ENCODE measurements around the gene SLC12A7. TPM values are rescaled to one million over a fixed set of nuclear protein-coding genes. Genes with fewer than 3 reads are reported as not detected.

Gene SLC12A7
- total and polyA plus RNA-seq, 2 of the 13 experiments (the other 11 are each of a cell fraction or from before 2014, with no cell fraction given) = 14.0 to 18.5 TPM

GRCh38 chr5:1020452-1020961, 91.4 kb downstream of the SLC12A7 start:
- Histone ChIP-seq H4K20me1 (ENCODE audit: insufficient read depth, low read length) (no peaks in the 10 kb centered on the region), H3K36me3 (replicated peaks in 1 of 2; ENCODE audit: control insufficient read depth in 1 of 2, insufficient read depth in 2 of 2, low read length in 2 of 2) (no peaks in the 10 kb centered on the region), H3K9ac (ENCODE audit: insufficient read depth, low read depth, low read length) (no peak overlapping the region), H3K4me2 (ENCODE audit: low read depth, low read length) (no peak overlapping the region), H3K4me1 (ENCODE audit: insufficient read depth, low read length) (no peaks in the 10 kb centered on the region), H3K27me3 (ENCODE audit: control insufficient read depth in 1 of 2, insufficient read depth in 2 of 2, low read length in 2 of 2) (peaks cover 2 to 4% of the 10 kb centered on the region in 2 experiments; a peak in 2 of 5 replicates), H3K9me3 (ENCODE audit: low read length) (no peaks in the 10 kb centered on the region), H3K4me3 (replicated peaks in 1 of 3; ENCODE audit: insufficient read depth in 1 of 3, low read depth in 2 of 3, low read length in 3 of 3) (no peak overlapping the region), H2AFZ (ENCODE audit: low read length) (no peak overlapping the region), H3K79me2 (ENCODE audit: insufficient read depth, low read length) (no peaks in the 10 kb centered on the region), H3K27ac (ENCODE audit: extremely low read length, insufficient read depth, low read length) (no peak overlapping the region)
- FAIRE-seq (no peak), ATAC-seq (no peak), DNase-seq (ENCODE audit: low spot score) (no peak)
- 47% methylated on average over 16 of the region's 16 CpGs for WGBS (ENCODE audit: low lambda C conversion rate)
- BruUV-seq (replicated peaks) = no TSS peak
- in situ Hi-C loops (cut with HindIII; ENCODE audit: extremely low pct_ligation_motif_present, low pct_unique_long_range_greater_than_20kb) (no loop called here), intact Hi-C loops (cut with micrococcal nuclease; ENCODE audit: unreplicated experiment) (no loop called here)
- TF ChIP-seq MNT (IDR thresholded peaks at IDR 0.05) = peak; percentile 73
- TF ChIP-seq ERF (CRISPR knock-in tag; IDR thresholded peaks at IDR 0.05) = no peak
- ChIA-PET POLR2A (no interaction called here), CTCF (ENCODE audit: low intra/inter-chr PET ratio, low total read pairs) (no interaction called here)

- no peak for DNase-seq (ENCODE audit: low spot score)
- H3K36me3 ChIP-seq (replicated peaks in 1 of 2; ENCODE audit: control insufficient read depth in 1 of 2, insufficient read depth in 2 of 2, low read length in 2 of 2) = no peaks in the 10 kb centered on the region
- WGBS (ENCODE audit: low lambda C conversion rate) = 61% methylated on average over 23 of the region's 37 CpGs
- H3K4me1 ChIP-seq (ENCODE audit: insufficient read depth, low read length) = no peaks in the 10 kb centered on the region
- peak; percentile 16; the same call in 1 of the 3 replicates for ATAC-seq
- ChIA-PET CTCF (ENCODE audit: low intra/inter-chr PET ratio, low total read pairs) (no interaction called here), POLR2A (no interaction called here)
- H3K4me3 ChIP-seq (replicated peaks in 1 of 3; ENCODE audit: insufficient read depth in 1 of 3, low read depth in 2 of 3, low read length in 3 of 3) = no peak overlapping the region
- H4K20me1 ChIP-seq (ENCODE audit: insufficient read depth, low read length) = no peaks in the 10 kb centered on the region
- in situ Hi-C loops (cut with HindIII; ENCODE audit: extremely low pct_ligation_motif_present, low pct_unique_long_range_greater_than_20kb) = no loop called here
- intact Hi-C loops (cut with micrococcal nuclease; ENCODE audit: unreplicated experiment) = no loop called here
- H3K9me3 ChIP-seq (ENCODE audit: low read length) = no peaks in the 10 kb centered on the region
- peaks cover 2 to 4% of the 10 kb centered on the region in 2 experiments; a peak in 2 of 5 replicates for H3K27me3 ChIP-seq (ENCODE audit: control insufficient read depth in 1 of 2, insufficient read depth in 2 of 2, low read length in 2 of 2)
- H3K9ac ChIP-seq (ENCODE audit: insufficient read depth, low read depth, low read length) = no peak overlapping the region
- no peak for TF ChIP-seq BHLHE40 (IDR thresholded peaks at IDR 0.05; ENCODE audit: low read length)
- no peak for TF ChIP-seq ATRX (CRISPR knock-in tag; IDR thresholded peaks at IDR 0.05; ENCODE audit: borderline replicate concordance)
- no peak for TF ChIP-seq ZNF234 (CRISPR knock-in tag; conservative IDR thresholded peaks at IDR 0.05)
- TF ChIP-seq RXRA (CRISPR knock-in tag; IDR thresholded peaks at IDR 0.05) = no peak
- no peak for TF ChIP-seq IKZF5 (CRISPR knock-in tag; IDR thresholded peaks at IDR 0.05)
- peak; percentile 34; the same call in 1 of the 2 replicates for TF ChIP-seq ZBTB33 (CRISPR knock-in tag; IDR thresholded peaks at IDR 0.05)
- TF ChIP-seq ZNF576 (CRISPR knock-in tag; IDR thresholded peaks at IDR 0.05) = no peak
- no peak for FAIRE-seq
- H3K4me2 ChIP-seq (ENCODE audit: low read depth, low read length) = no peak overlapping the region
- H2AFZ ChIP-seq (ENCODE audit: low read length) = no peak overlapping the region
- no TSS peak for BruUV-seq (replicated peaks)
- H3K27ac ChIP-seq (ENCODE audit: extremely low read length, insufficient read depth, low read length) = no peak overlapping the region
- H3K79me2 ChIP-seq (ENCODE audit: insufficient read depth, low read length) = no peaks in the 10 kb centered on the region
Measured at GRCh38 chr5:1019001-1019905, 92.6 kb downstream of the SLC12A7 start.
